GM12874 (cell line): ENCODE measurements around the gene COA8.

Source experiments
- CTCF ChIP-seq: IDR thresholded peaks from 2 replicates; pipeline ENCODE4 v1.5.1; 2011; ENCODE audit warnings: low read depth, mild to moderate bottlenecking, control low read depth, low read length, moderate library complexity; ENCODE audit not compliant: insufficient read depth

The COA8 gene

GRCh38 chr14:103552011-103552845, 10.5 kb upstream of the COA8 start:
- no peak for TF ChIP-seq CTCF

DNA sequence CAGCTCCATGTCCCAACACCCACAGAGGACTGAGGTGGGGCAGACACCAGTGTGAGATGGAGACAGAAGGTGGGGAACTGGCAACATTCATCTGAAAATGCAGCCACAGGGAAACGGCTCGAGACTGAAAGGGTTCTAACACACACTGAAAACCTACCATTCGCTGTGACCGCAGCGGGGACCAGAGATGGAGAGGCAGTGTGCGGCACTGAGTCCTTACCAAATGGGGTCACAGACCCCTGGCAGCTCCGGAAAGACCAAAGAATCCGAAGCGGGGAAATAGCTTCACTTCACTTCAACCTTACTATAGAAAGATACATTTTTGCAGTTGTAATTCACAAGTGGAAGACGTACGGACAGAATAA, 9.9 kb upstream of the COA8 start:
- no peak for TF ChIP-seq CTCF

- TF ChIP-seq CTCF = no peak
Measured at GRCh38 chr14:103555559-103556337, 7.0 kb upstream of the COA8 start.

DNA sequence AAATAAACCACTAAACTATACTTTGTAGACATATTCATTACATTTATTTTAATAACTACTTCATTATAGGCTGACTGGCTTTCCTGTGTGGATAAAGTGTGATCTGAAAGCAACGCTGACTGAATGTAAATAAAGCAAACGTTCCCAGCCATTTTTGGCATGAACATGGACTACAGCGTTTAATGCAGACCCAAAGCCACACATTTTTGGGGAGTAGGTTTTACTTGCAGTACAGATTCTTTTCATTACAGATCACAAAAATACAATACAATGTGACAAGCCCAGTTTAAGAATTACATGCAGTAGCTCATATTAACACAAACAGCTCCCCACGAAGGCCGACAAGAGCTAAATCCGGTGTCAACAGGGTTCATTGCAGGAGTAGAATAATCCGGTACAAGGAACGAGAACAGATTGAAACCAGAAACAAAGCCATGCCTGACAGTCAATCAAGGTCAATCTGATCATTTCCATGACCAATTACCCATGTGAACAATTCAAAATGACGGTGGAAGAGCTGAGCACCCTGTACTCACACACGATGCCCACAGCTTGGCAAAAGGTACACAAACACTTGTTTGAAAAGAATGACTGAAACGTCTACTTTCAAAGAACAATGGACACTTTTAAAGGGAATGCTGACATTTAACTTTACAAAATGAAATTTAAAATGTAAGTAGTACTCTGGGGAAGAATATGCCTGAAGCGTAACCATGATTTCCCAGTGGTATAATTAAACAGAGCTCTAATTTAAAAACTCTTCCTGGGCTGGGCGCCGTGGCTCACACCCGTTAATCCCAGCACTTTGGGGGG, 5.6 kb upstream of the COA8 start:
- TF ChIP-seq CTCF = no peak

GRCh38 chr14:103558071-103558882, 4.5 kb upstream of the COA8 start:
- TF ChIP-seq CTCF = no peak

GRCh38 chr14:103559766-103560165, 3.0 kb upstream of the COA8 start:
- no peak for TF ChIP-seq CTCF
